H1 (cell line): ENCODE data around the gene TEAD2. TPM values are rescaled to one million over a fixed set of nuclear protein-coding genes. Genes with fewer than 3 reads are reported as not detected.

Experiments used
- CTCF ChIA-PET: fragments of 300-600 bp; sonication (Branson Sonifier 250); formaldehyde crosslinking; loops from one replicate; lab custom pipeline; 2021; ENCODE audit not compliant: partially characterized antibody; lab: Charles Lee
- POLR2A ChIA-PET: fragments of 300-600 bp; sonication (Branson Sonifier 250); formaldehyde crosslinking; loops from one replicate; lab custom pipeline; 2021; ENCODE audit warnings: inconsistent platforms; ENCODE audit not compliant: partially characterized antibody; lab: Charles Lee
- DNase-seq, 2 experiments: peaks; one replicate each; pipeline versions ENCODE4 v3.0.0 to v3.0.0-alpha.2; 2010 to 2022; ENCODE audit warnings: low spot score in 2 of 2, low read depth in 1 of 2, mixed read lengths in 1 of 2
- FAIRE-seq: peaks from 2 replicates; lab custom pipeline; 2011; peaks lifted over from hg19 to GRCh38; lab: Jason Lieb, UNC
- H2AFZ ChIP-seq: 2 replicates; pipeline ENCODE4 v1.8.1; 2012; ENCODE audit warnings: low read length, inconsistent platforms
- H2AK5ac ChIP-seq: 2 replicates; pipeline ENCODE4 v1.6.1; 2013; ENCODE audit warnings: low read depth, low read length
- H2BK120ac ChIP-seq: replicated peaks from 2 replicates; pipeline ENCODE3; 2013; ENCODE audit warnings: low read depth, low read length, inconsistent platforms
- H2BK12ac ChIP-seq: 2 replicates; pipeline ENCODE4 v1.6.1; 2013; ENCODE audit warnings: low read depth, low read length
- H2BK15ac ChIP-seq: 2 replicates; pipeline ENCODE4 v1.6.1; 2013; ENCODE audit warnings: low read length
- H2BK20ac ChIP-seq: 2 replicates; pipeline ENCODE4 v1.6.1; 2013; ENCODE audit warnings: low read length
- H2BK5ac ChIP-seq: 2 replicates; pipeline ENCODE4 v1.6.1; 2013; ENCODE audit warnings: low read depth, low read length
- H3K14ac ChIP-seq: 2 replicates; pipeline ENCODE4 v1.6.1; 2013; ENCODE audit warnings: inconsistent platforms; ENCODE audit not compliant: insufficient read length
- H3K18ac ChIP-seq: 2 replicates; pipeline ENCODE4 v1.6.1; 2013; ENCODE audit warnings: low read length; ENCODE audit errors: extremely low read depth
- H3K23ac ChIP-seq: 2 replicates; pipeline ENCODE4 v1.6.1; 2013; ENCODE audit warnings: inconsistent platforms; ENCODE audit not compliant: insufficient read length
- H3K23me2 ChIP-seq: 2 replicates; pipeline ENCODE4 v1.6.1; 2013; ENCODE audit warnings: low read depth, low read length
- H3K27ac ChIP-seq: 2 replicates; pipeline ENCODE4 v1.6.1; 2011; ENCODE audit warnings: low read depth, low read length, inconsistent platforms
- H3K27me3 ChIP-seq, 4 experiments: replicated peaks in 1 of 4; 1 replicate in 1 of 4; 2 replicates in 3 of 4; pipeline versions ENCODE4 v1.6.1 to v1.8.1; 2011 to 2013; ENCODE audit warnings: low read length in 3 of 4, mild to moderate bottlenecking in 3 of 4, inconsistent platforms in 2 of 4, mixed read lengths in 2 of 4, moderate library complexity in 1 of 4; ENCODE audit not compliant: control insufficient read depth in 3 of 4, insufficient read depth in 3 of 4; ENCODE audit errors: extremely low read depth in 1 of 4
- H3K36me3 ChIP-seq, 4 experiments: 2 replicates each; pipeline versions ENCODE4 v1.6.1 to v1.8.1; 2011 to 2013; ENCODE audit warnings: mild to moderate bottlenecking in 4 of 4, low read length in 3 of 4, moderate library complexity in 2 of 4, control low read depth in 1 of 4, inconsistent platforms in 1 of 4; ENCODE audit not compliant: insufficient read depth in 4 of 4, control insufficient read depth in 2 of 4
- H3K4ac ChIP-seq: replicated peaks from 2 replicates; pipeline ENCODE3; 2013; ENCODE audit warnings: low read length, low read depth, mixed read lengths, inconsistent platforms; ENCODE audit not compliant: insufficient read length
- H3K4me1 ChIP-seq, 4 experiments: replicated peaks in 1 of 4; 1 replicate in 1 of 4; 2 replicates in 3 of 4; pipeline versions ENCODE4 v1.6.1 to v1.8.1; 2011 to 2013; ENCODE audit warnings: low read length in 3 of 4, inconsistent platforms in 2 of 4, mixed read lengths in 1 of 4; ENCODE audit not compliant: insufficient read depth in 4 of 4, control insufficient read depth in 3 of 4
- H3K4me2 ChIP-seq, 2 experiments: 2 replicates each; pipeline versions ENCODE4 v1.6.1 to v1.8.1; 2011 to 2013; ENCODE audit warnings: low read depth in 2 of 2, low read length in 2 of 2, control low read depth in 1 of 2, inconsistent platforms in 1 of 2, mild to moderate bottlenecking in 1 of 2; ENCODE audit not compliant: insufficient read depth in 1 of 2
- H3K4me3 ChIP-seq, 4 experiments: fragments of 200-600, 300-600 bp in 1 of 4; sonication (generic), shearing (Covaris generic), sonication (Bioruptor Twin) in 1 of 4; 2 replicates each; pipeline versions ENCODE4 v1.5.1 to v1.8.1; 2011 to 2016; ENCODE audit warnings: low read length in 4 of 4, low read depth in 3 of 4, control low read depth in 2 of 4, inconsistent platforms in 2 of 4, mild to moderate bottlenecking in 2 of 4, mixed read lengths in 1 of 4, moderate library complexity in 1 of 4; ENCODE audit not compliant: insufficient read depth in 2 of 4; ENCODE audit errors: extremely low read depth in 1 of 4
- H3K56ac ChIP-seq: replicated peaks from 2 replicates; pipeline ENCODE3; 2013; ENCODE audit warnings: low read depth, mild to moderate bottlenecking, mixed read lengths, low read length, inconsistent platforms; ENCODE audit not compliant: insufficient read length
- H3K79me1 ChIP-seq: 2 replicates; pipeline ENCODE4 v1.6.1; 2013; ENCODE audit warnings: low read depth, low read length, control low read depth
- H3K79me2 ChIP-seq, 2 experiments: 2 replicates each; pipeline versions ENCODE4 v1.6.1 to v1.8.1; 2012 to 2013; ENCODE audit warnings: low read length in 2 of 2, mild to moderate bottlenecking in 2 of 2, inconsistent platforms in 1 of 2; ENCODE audit not compliant: insufficient read depth in 2 of 2, control insufficient read depth in 1 of 2
- H3K9ac ChIP-seq, 4 experiments: replicated peaks in 1 of 4; 1 replicate in 1 of 4; 2 replicates in 3 of 4; pipeline versions ENCODE4 v1.6.1 to v1.8.1; 2011 to 2013; ENCODE audit warnings: low read depth in 3 of 4, low read length in 3 of 4, control low read depth in 2 of 4, mild to moderate bottlenecking in 2 of 4, moderate library complexity in 2 of 4, inconsistent platforms in 1 of 4; ENCODE audit errors: extremely low read depth in 1 of 4
- H3K9me3 ChIP-seq, 2 experiments: 2 replicates each; pipeline versions ENCODE4 v1.6.1 to v1.8.1; 2012 to 2013; ENCODE audit warnings: mild to moderate bottlenecking in 2 of 2, moderate library complexity in 2 of 2, control low read depth in 1 of 2, inconsistent platforms in 1 of 2, low read depth in 1 of 2, low read length in 1 of 2, mixed read lengths in 1 of 2; ENCODE audit not compliant: insufficient read depth in 2 of 2
- H4K20me1 ChIP-seq, 2 experiments: replicated peaks in 1 of 2; 2 replicates each; pipeline versions ENCODE3 to v1.8.1; 2011 to 2013; ENCODE audit warnings: inconsistent platforms in 2 of 2, low read length in 2 of 2, mild to moderate bottlenecking in 1 of 2; ENCODE audit not compliant: insufficient read depth in 2 of 2, control insufficient read depth in 1 of 2
- H4K5ac ChIP-seq: 2 replicates; pipeline ENCODE4 v1.6.1; 2013; ENCODE audit warnings: low read length, low read depth, mixed read lengths, inconsistent platforms; ENCODE audit not compliant: insufficient read length
- H4K8ac ChIP-seq: 2 replicates; pipeline ENCODE4 v1.8.0; 2013; ENCODE audit warnings: mild to moderate bottlenecking, moderate library complexity, low read length, inconsistent platforms; ENCODE audit not compliant: insufficient read depth; ENCODE audit errors: extremely low read depth
- H4K91ac ChIP-seq: replicated peaks from 2 replicates; pipeline ENCODE3; 2013; ENCODE audit warnings: low read length, mixed read lengths, inconsistent platforms; ENCODE audit not compliant: insufficient read length
- ATF3 ChIP-seq: IDR thresholded peaks from 2 replicates; pipeline ENCODE4 v1.6.1; 2011; ENCODE audit warnings: low read depth, mild to moderate bottlenecking, low read length; ENCODE audit not compliant: insufficient read depth
- BCL11A ChIP-seq, 2 experiments: IDR thresholded peaks; one replicate each; pipeline ENCODE4 v1.6.1; 2011; ENCODE audit warnings: low read depth in 2 of 2, low read length in 2 of 2, mild to moderate bottlenecking in 2 of 2
- CBX8 ChIP-seq: fragments of 300-800, 300-1000 bp; sonication (generic); IDR thresholded peaks from 2 replicates; pipeline ENCODE4 v1.7.1; 2016; ENCODE audit warnings: low read depth, low read length, borderline replicate concordance
- CHD1 ChIP-seq: IDR thresholded peaks from 2 replicates; pipeline ENCODE4 v1.6.1; 2012; ENCODE audit warnings: low read depth, low read length, improper control_type of control experiment
- FOSL1 ChIP-seq: IDR thresholded peaks from 2 replicates; pipeline ENCODE4 v1.6.1; 2011; ENCODE audit warnings: mild to moderate bottlenecking, low read depth, low read length, moderate library complexity; ENCODE audit not compliant: insufficient read depth
- HDAC6 ChIP-seq: IDR thresholded peaks from one replicate; pipeline ENCODE4 v1.7.1; 2012; ENCODE audit warnings: low read depth, mild to moderate bottlenecking, inconsistent platforms, low read length, moderate library complexity
- MAFK ChIP-seq: IDR thresholded peaks from 2 replicates; pipeline ENCODE4 v1.6.1; 2012; ENCODE audit warnings: low read depth, mild to moderate bottlenecking, improper control_type of control experiment, low read length
- SIN3A ChIP-seq, 2 experiments: IDR thresholded peaks in 1 of 2; conservative IDR thresholded peaks in 1 of 2; 2 replicates each; pipeline ENCODE4 v1.6.1; 2011 to 2012; ENCODE audit warnings: low read length in 2 of 2, improper control_type of control experiment in 1 of 2, low read depth in 1 of 2, mild to moderate bottlenecking in 1 of 2
- SIRT6 ChIP-seq: IDR thresholded peaks from one replicate; pipeline ENCODE4 v1.7.1; 2012; ENCODE audit warnings: low read length, inconsistent platforms
- SP1 ChIP-seq: IDR thresholded peaks from 2 replicates; pipeline ENCODE4 v1.6.1; 2011; ENCODE audit warnings: low read depth, low read length
- SP2 ChIP-seq: IDR thresholded peaks from 2 replicates; pipeline ENCODE4 v1.6.1; 2012; ENCODE audit warnings: mild to moderate bottlenecking, low read length, inconsistent platforms
- TAF7 ChIP-seq: optimal IDR thresholded peaks from 2 replicates; pipeline ENCODE3; 2011; ENCODE audit warnings: low read depth, mild to moderate bottlenecking, inconsistent platforms, low read length, moderate library complexity, borderline replicate concordance
- WGBS, 2 experiments: shearing (Covaris generic) in 1 of 2; methylation state at CpG; one replicate each; pipeline versions ENCODE4 v1.1.6 to v1.1.7; 2013 to 2015; ENCODE audit warnings: low lambda C conversion rate in 2 of 2, mixed read lengths in 2 of 2, inconsistent platforms in 1 of 2, low coverage in 1 of 2, missing lambda C conversion rate in 1 of 2; ENCODE audit not compliant: insufficient replicate concordance in 2 of 2, insufficient coverage in 1 of 2, insufficient read length in 1 of 2; ENCODE audit errors: extremely low coverage in 1 of 2, missing lambda C conversion rate in 1 of 2; 5-methylcytosine and 5-hydroxymethylcytosine counted together
- polyA plus RNA-seq, 7 experiments: library from polyadenylated mRNA; depleted of rRNA in 3 of 7; stranded (reverse) in 5 of 7; unstranded in 2 of 7; fragments of >200 nt in 5 of 7; fragments of 200-250 nt in 2 of 7; gene quantifications; 1 replicate in 5 of 7; 2 replicates in 1 of 7; 4 replicates in 1 of 7; pipeline versions ENCODE4 v1.2.1 to v1.2.3, GENCODE V29; 2011 to 2013; ENCODE audit warnings: missing spikeins in 2 of 7, mixed read lengths in 2 of 7
- total RNA-seq: library from RNA; stranded (reverse); fragmentation: NEBNext Ultra II Directional; extraction: Animal tissue kit (Norgen Biotek cat#: 25700); gene quantifications from 2 replicates; pipeline ENCODE4 v1.2.1, GENCODE V29; 2021

Gene TEAD2
- total and polyA plus RNA-seq, 2 of the 8 experiments (the other 6 are each of a cell fraction or from before 2014, with no cell fraction given): 87.6 to 146 TPM

GRCh38 chr19:49335784-49336481, 26.3 kb downstream of the TEAD2 start:
- Histone ChIP-seq H3K23ac (no peak overlapping the region), H3K27ac (no peak overlapping the region), H3K4me3 (no peak overlapping the region), H2BK120ac (no peak overlapping the region), H3K56ac (no peak overlapping the region), H3K18ac (no peak overlapping the region), H2BK5ac (no peak overlapping the region), H3K4me1 (peaks cover 0 to 17% (median 10%) of the 10 kb centered on the region in 4 experiments; a peak in 6 of 7 replicates), H4K8ac (no peak overlapping the region), H2BK20ac (no peak overlapping the region), H4K5ac (no peak overlapping the region), H3K9me3 (no peaks in the 10 kb centered on the region), H2BK12ac (no peak overlapping the region), H2BK15ac (no peak overlapping the region), H2AFZ (no peak overlapping the region), H4K20me1 (peaks cover 2 to 17% of the 10 kb centered on the region in 2 experiments), H3K4me2 (no peak overlapping the region), H3K14ac (no peak overlapping the region), H3K4ac (no peak overlapping the region), H3K27me3 (peaks cover 0 to 10% (median 3%) of the 10 kb centered on the region in 4 experiments; a peak in 4 of 7 replicates), H3K79me1 (no peaks in the 10 kb centered on the region), H3K36me3 (peaks cover 0 to 4% (median 1%) of the 10 kb centered on the region in 4 experiments; a peak in 3 of 8 replicates), H3K9ac (no peak overlapping the region), H4K91ac (no peak overlapping the region), H3K23me2 (peaks cover 13% of the 10 kb centered on the region), H3K79me2 (no peaks in the 10 kb centered on the region), H2AK5ac (no peak overlapping the region; the same call in 1 of the 2 replicates)
- DNase-seq (no peak), FAIRE-seq (no peak)
- 93% methylated on average over 14 of the region's 14 CpGs; no CpG with 5 or more reads in 1 of the 2 experiments for WGBS, 2 experiments
- CTCF ChIA-PET: interaction anchor here (1.3 to 1.8 kb wide), 2 partner anchors 8 to 35 kb away, joined by 5 to 8 read pairs; no protein-coding TSS in a partner anchor
- POLR2A ChIA-PET: interaction anchor here (0.7 to 6.9 kb wide), 5 partner anchors 10 to 85 kb away, joined by 3 to 63 read pairs (median 3); partner anchors contain the start of genes DKKL1 and TEAD2
- TF ChIP-seq SIRT6 (no peak), CBX8 (no peak), HDAC6 (no peak), TAF7 (no peak), MAFK (no peak), FOSL1 (no peak), CHD1 (no peak), SP2 (no peak), ATF3 (no peak), BCL11A (IDR thresholded peaks at IDR 0.05; ENCODE audit: low read depth in 2 of 2, low read length in 2 of 2) (no peak), SP1 (no peak), SIN3A (conservative IDR thresholded peaks at IDR 0.05 in 1 of 2, IDR thresholded peaks at IDR 0.05 in 1 of 2; ENCODE audit: low read depth in 1 of 2, low read length in 2 of 2) (no peak)
